Mammary epithelial cell (primary cell): ENCODE measurements around the gene PPFIBP2.

Source experiments
- CTCF ChIP-seq, 2 donors: IDR thresholded peaks in 1 of 2; conservative IDR thresholded peaks in 1 of 2; 2 replicates each; pipeline ENCODE4 v1.5.1; 2011 to 2012; ENCODE audit warnings: inconsistent platforms in 2 of 2, low read length in 2 of 2, mild to moderate bottlenecking in 2 of 2, control low read depth in 1 of 2, low read depth in 1 of 2; ENCODE audit not compliant: insufficient read depth in 1 of 2; ENCODE audit errors: extremely low read depth in 1 of 2
- EZH2 ChIP-seq: IDR thresholded peaks from 2 replicates; pipeline ENCODE4 v1.6.1; 2012; ENCODE audit warnings: low read length, inconsistent platforms, borderline replicate concordance

- TF ChIP-seq CTCF (conservative IDR thresholded peaks at IDR 0.05 in 1 of 2, IDR thresholded peaks at IDR 0.05 in 1 of 2; ENCODE audit: extremely low read depth in 1 of 2, insufficient read depth in 1 of 2, low read depth in 1 of 2, low read length in 2 of 2) (no peak), EZH2 (no peak)
Observed at GRCh38 chr11:7471071-7471470, 42.7 kb upstream of the PPFIBP2 start.
